ENCODE measurements around the gene NCOR1.

GRCh38 chr17:16211590-16211989 is 3.7 kb downstream of the NCOR1 start:
- TF ChIP-seq MAFK (IDR thresholded peaks at IDR 0.05; ENCODE audit: low read depth, low read length) = no peak
- TF ChIP-seq BCL11A (IDR thresholded peaks at IDR 0.05; ENCODE audit: low read depth in 2 of 2, low read length in 2 of 2) = no peak
- no peak for TF ChIP-seq EGR1 (IDR thresholded peaks at IDR 0.05; ENCODE audit: borderline replicate concordance, low read depth, low read length)
